Endothelial cell of umbilical vein (primary cell): ENCODE measurements around the gene RAD18.

Experiments
- CTCF ChIP-seq, 2 donors: IDR thresholded peaks; 1 replicate in 1 of 2; 2 replicates in 1 of 2; pipeline ENCODE4 v1.5.1; 2011; ENCODE audit warnings: low read length in 2 of 2, mild to moderate bottlenecking in 2 of 2, moderate library complexity in 2 of 2, control low read depth in 1 of 2, inconsistent platforms in 1 of 2, low read depth in 1 of 2; ENCODE audit not compliant: insufficient read depth in 1 of 2; ENCODE audit errors: extremely low read depth in 1 of 2
- POLR2A ChIP-seq: IDR thresholded peaks from 2 replicates; pipeline ENCODE4 v1.6.1; 2012; ENCODE audit warnings: low read depth, mild to moderate bottlenecking, control low read depth, low read length

- TF ChIP-seq CTCF (IDR thresholded peaks at IDR 0.05; ENCODE audit: extremely low read depth in 1 of 2, insufficient read depth in 1 of 2, low read depth in 1 of 2, low read length in 2 of 2) (no peak), POLR2A (no peak)
Measured at GRCh38 chr3:9007213-9007612, 43.9 kb upstream of the RAD18 start.
